ENCODE data around the gene VWA3B.

- no peak for TF ChIP-seq CTCF (conservative IDR thresholded peaks at IDR 0.05)
- TF ChIP-seq ZFX (IDR thresholded peaks at IDR 0.05): no peak
Observed at GRCh38 chr2:98170076-98170475, 83.1 kb downstream of the VWA3B start.
